ENCODE data around the gene ARL3. TPM values are rescaled to one million over a fixed set of nuclear protein-coding genes. Genes with fewer than 3 reads are reported as not detected.
"Not testable (repeated sequence)": the region's sequence is repeated elsewhere in the genome, so short reads cannot be mapped to it uniquely, and the experiment has no call there.

Gene ARL3
- total and polyA plus RNA-seq, 4 experiments from 2014 or later: 3.7 to 7.3 (median 4.9) TPM

GRCh38 chr10:102695401-102695800 is 18.8 kb downstream of the ARL3 start:
- H3K4me1 Mint-ChIP-seq; H3K9me3 ChIP-seq (ENCODE audit: control insufficient read depth in 1 of 2, low read length in 2 of 2); H3K27ac ChIP-seq (ENCODE audit: low read depth, low read length); H3K27me3 ChIP-seq (ENCODE audit: insufficient read depth, low read length); H3K9me3 Mint-ChIP-seq; H3K4me3 ChIP-seq (ENCODE audit: low read length in 2 of 2); DNase-seq; H3K36me3 ChIP-seq (ENCODE audit: insufficient read depth, low read length); CTCF ChIA-PET (ENCODE audit: partially characterized antibody); POLR2A ChIA-PET (ENCODE audit: partially characterized antibody); H3K4me1 ChIP-seq (ENCODE audit: insufficient read depth, low read length); H3K27me3 Mint-ChIP-seq; H3K27ac Mint-ChIP-seq; H3K4me3 Mint-ChIP-seq; intact Hi-C loops (cut with micrococcal nuclease): not testable (repeated sequence)
- H3K36me3 Mint-ChIP-seq: peaks cover 28 to 35% of the 10 kb centered on the region in 2 donors

DNA sequence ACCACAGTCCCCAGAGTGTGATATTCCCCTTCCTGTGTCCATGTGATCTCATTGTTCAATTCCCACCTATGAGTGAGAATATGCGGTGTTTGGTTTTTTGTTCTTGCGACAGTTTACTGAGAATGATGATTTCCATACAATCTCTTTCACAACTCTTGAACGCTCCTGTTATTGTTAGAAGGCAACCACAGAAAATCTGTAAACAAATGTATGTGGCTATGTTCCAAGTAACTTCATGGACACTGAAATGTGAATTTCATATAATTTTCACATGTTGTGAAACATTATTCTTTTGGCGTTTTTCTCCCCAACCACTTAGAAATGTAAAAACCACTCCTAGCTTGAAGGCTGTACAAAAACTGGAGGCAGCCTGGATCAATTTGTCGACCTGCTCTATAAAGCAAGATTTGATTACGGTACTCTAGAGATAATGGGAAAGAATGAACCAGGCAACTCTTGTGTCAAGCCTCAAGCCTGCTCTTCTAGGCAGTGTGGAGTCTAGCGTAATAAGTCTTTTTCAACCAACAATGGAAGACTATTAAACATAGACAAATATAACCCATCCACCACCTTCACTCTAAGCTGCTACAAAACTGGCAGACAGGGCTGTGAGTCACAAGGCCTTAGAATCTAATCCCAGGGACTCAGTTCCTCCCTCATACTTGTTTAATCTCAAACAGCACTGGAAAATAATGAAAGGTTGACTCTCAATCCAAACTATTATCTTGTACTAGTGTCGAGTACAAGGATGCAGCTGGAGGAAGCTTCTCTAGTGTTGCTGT is 22.7 kb downstream of the ARL3 start:
- no peaks in the 10 kb centered on the region for H3K9me3 ChIP-seq (ENCODE audit: control insufficient read depth in 1 of 2, low read length in 2 of 2)
- no peak for DNase-seq
- no peak overlapping the region for H3K27ac ChIP-seq (ENCODE audit: low read depth, low read length)
- Mint-ChIP-seq H3K4me1 (peaks cover 0 to under 1% (median 0%) of the 10 kb centered on the region in 4 donors), H3K36me3 (peaks cover 2 to 7% of the 10 kb centered on the region in 2 donors), H3K27me3 (no peaks in the 10 kb centered on the region), H3K9me3 (no peaks in the 10 kb centered on the region), H3K27ac (peak overlapping the region in 2 of 7 donors; percentile 42 to 53), H3K4me3 (no peak overlapping the region)
- intact Hi-C loops (cut with micrococcal nuclease): no loop called here
- no peaks in the 10 kb centered on the region for H3K27me3 ChIP-seq (ENCODE audit: insufficient read depth, low read length)
- ChIA-PET POLR2A (ENCODE audit: partially characterized antibody) (no interaction called here), CTCF (ENCODE audit: partially characterized antibody) (no interaction called here)
- no peaks in the 10 kb centered on the region for H3K36me3 ChIP-seq (ENCODE audit: insufficient read depth, low read length)
- no peak overlapping the region for H3K4me3 ChIP-seq (ENCODE audit: low read length in 2 of 2)
- no peaks in the 10 kb centered on the region for H3K4me1 ChIP-seq (ENCODE audit: insufficient read depth, low read length)

- H3K4me3 ChIP-seq (ENCODE audit: low read length in 2 of 2): no peak overlapping the region
- POLR2A ChIA-PET (ENCODE audit: partially characterized antibody): no interaction called here
- intact Hi-C loops (cut with micrococcal nuclease): no loop called here
- H3K4me1 Mint-ChIP-seq: peaks cover 3 to 18% (median 10%) of the 10 kb centered on the region in 4 donors
- DNase-seq: no peak
- no peaks in the 10 kb centered on the region for H3K27me3 ChIP-seq (ENCODE audit: insufficient read depth, low read length)
- H3K4me3 Mint-ChIP-seq: no peak overlapping the region
- no peaks in the 10 kb centered on the region for H3K9me3 ChIP-seq (ENCODE audit: control insufficient read depth in 1 of 2, low read length in 2 of 2)
- H3K36me3 Mint-ChIP-seq: peaks cover 5 to 7% of the 10 kb centered on the region in 2 donors
- peaks cover 8% of the 10 kb centered on the region for H3K4me1 ChIP-seq (ENCODE audit: insufficient read depth, low read length)
- CTCF ChIA-PET (ENCODE audit: partially characterized antibody): interaction anchor here (1.2 kb wide), 1 partner anchor 14 kb away, joined by 3 read pairs; no protein-coding TSS in a partner anchor
- H3K27me3 Mint-ChIP-seq: no peaks in the 10 kb centered on the region
- peak overlapping the region in 3 of 7 donors; percentile 18 to 39 (median 37) for H3K27ac Mint-ChIP-seq
- no peak overlapping the region for H3K27ac ChIP-seq (ENCODE audit: low read depth, low read length)
- H3K9me3 Mint-ChIP-seq: no peaks in the 10 kb centered on the region
- H3K36me3 ChIP-seq (ENCODE audit: insufficient read depth, low read length): no peaks in the 10 kb centered on the region
These were observed 30.5 kb downstream of the ARL3 start for GRCh38 chr10:102683736-102684135.

DNA sequence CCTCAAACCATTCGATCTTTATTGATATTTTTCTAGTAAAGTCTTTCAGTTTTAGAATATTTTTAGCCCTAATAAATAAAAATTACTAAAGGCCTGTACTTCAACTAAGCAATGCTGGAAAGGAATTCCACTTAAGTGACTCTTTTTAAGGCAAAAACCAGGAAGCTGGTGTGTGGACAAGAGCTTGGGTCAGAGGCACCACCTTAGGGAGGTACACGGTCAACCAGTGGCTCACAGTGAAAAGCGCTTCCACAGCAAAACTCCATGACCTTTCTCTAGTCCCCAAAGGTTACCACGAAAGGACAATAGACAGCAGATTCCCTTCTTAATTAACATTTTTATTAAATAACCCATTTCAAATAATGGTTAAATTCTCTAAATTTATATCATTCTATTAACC is 31.2 kb downstream of the ARL3 start:
- Mint-ChIP-seq H3K9me3 (no peaks in the 10 kb centered on the region), H3K36me3 (peaks cover 5 to 7% of the 10 kb centered on the region in 2 donors), H3K27me3 (no peaks in the 10 kb centered on the region), H3K4me3 (no peak overlapping the region), H3K27ac (peak overlapping the region in 2 of 7 donors; percentile 36 to 54), H3K4me1 (peaks cover 5 to 24% (median 15%) of the 10 kb centered on the region in 4 donors)
- H3K27ac ChIP-seq (ENCODE audit: low read depth, low read length): no peak overlapping the region
- H3K9me3 ChIP-seq (ENCODE audit: control insufficient read depth in 1 of 2, low read length in 2 of 2): no peaks in the 10 kb centered on the region
- no peak overlapping the region for H3K4me3 ChIP-seq (ENCODE audit: low read length in 2 of 2)
- no peak for DNase-seq
- ChIA-PET CTCF (ENCODE audit: partially characterized antibody) (interaction anchor here (1.2 kb wide), 1 partner anchor 13 kb away, joined by 3 read pairs; no protein-coding TSS in a partner anchor), POLR2A (ENCODE audit: partially characterized antibody) (no interaction called here)
- intact Hi-C loops (cut with micrococcal nuclease): no loop called here
- H3K4me1 ChIP-seq (ENCODE audit: insufficient read depth, low read length): peaks cover 8% of the 10 kb centered on the region
- no peaks in the 10 kb centered on the region for H3K27me3 ChIP-seq (ENCODE audit: insufficient read depth, low read length)
- no peaks in the 10 kb centered on the region for H3K36me3 ChIP-seq (ENCODE audit: insufficient read depth, low read length)

DNA sequence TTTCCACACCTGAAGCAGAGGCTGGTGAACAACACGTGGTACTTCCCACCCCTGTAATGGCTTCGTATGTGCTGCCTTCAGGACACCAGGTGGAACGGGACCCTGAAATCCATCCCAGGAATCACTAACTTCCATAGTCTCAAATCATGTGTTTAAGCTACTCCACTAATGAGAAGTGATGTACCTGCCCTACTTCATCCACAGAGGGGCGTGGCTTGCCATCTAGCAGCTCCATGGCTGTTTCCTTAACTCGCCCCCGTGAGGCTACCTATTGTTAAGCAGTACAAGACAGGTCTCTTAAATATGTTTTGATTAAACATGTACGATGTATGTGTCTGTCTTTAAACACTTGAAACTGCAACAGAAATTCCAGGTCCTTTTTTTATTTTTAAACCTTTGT is 31.8 kb downstream of the ARL3 start:
- H3K36me3 Mint-ChIP-seq: peaks cover 5 to 7% of the 10 kb centered on the region in 2 donors
- H3K9me3 ChIP-seq (ENCODE audit: control insufficient read depth in 1 of 2, low read length in 2 of 2): no peaks in the 10 kb centered on the region
- CTCF ChIA-PET (ENCODE audit: partially characterized antibody): interaction anchor here (1.2 kb wide), 1 partner anchor 13 kb away, joined by 3 read pairs; no protein-coding TSS in a partner anchor

GRCh38 chr10:102681696-102682095 is 32.5 kb downstream of the ARL3 start:
- no peak for DNase-seq
- H3K4me1 ChIP-seq (ENCODE audit: insufficient read depth, low read length): peaks cover 12% of the 10 kb centered on the region
- POLR2A ChIA-PET (ENCODE audit: partially characterized antibody): no interaction called here
- H3K27me3 ChIP-seq (ENCODE audit: insufficient read depth, low read length): no peaks in the 10 kb centered on the region
- Mint-ChIP-seq H3K4me1 (peaks cover 5 to 30% (median 22%) of the 10 kb centered on the region in 4 donors), H3K9me3 (no peaks in the 10 kb centered on the region), H3K36me3 (peaks cover 5 to 7% of the 10 kb centered on the region in 2 donors), H3K27me3 (no peaks in the 10 kb centered on the region), H3K4me3 (no peak overlapping the region), H3K27ac (peak overlapping the region in 4 of 7 donors; percentile 4 to 89 (median 69))
- CTCF ChIA-PET (ENCODE audit: partially characterized antibody): no interaction called here
- intact Hi-C loops (cut with micrococcal nuclease): no loop called here
- no peaks in the 10 kb centered on the region for H3K9me3 ChIP-seq (ENCODE audit: control insufficient read depth in 1 of 2, low read length in 2 of 2)
- H3K36me3 ChIP-seq (ENCODE audit: insufficient read depth, low read length): no peaks in the 10 kb centered on the region
- H3K4me3 ChIP-seq (ENCODE audit: low read length in 2 of 2): no peak overlapping the region
- H3K27ac ChIP-seq (ENCODE audit: low read depth, low read length): no peak overlapping the region

More for the DNA sequence above, 31.8 kb downstream of the ARL3 start:
- no peaks in the 10 kb centered on the region for H3K27me3 ChIP-seq (ENCODE audit: insufficient read depth, low read length)
- Mint-ChIP-seq H3K27me3 (no peaks in the 10 kb centered on the region), H3K27ac (peak overlapping the region in 2 of 7 donors; percentile 23 to 48), H3K9me3 (no peaks in the 10 kb centered on the region), H3K4me3 (no peak overlapping the region), H3K4me1 (peaks cover 5 to 24% (median 17%) of the 10 kb centered on the region in 4 donors)
- peaks cover 8% of the 10 kb centered on the region for H3K4me1 ChIP-seq (ENCODE audit: insufficient read depth, low read length)
- DNase-seq: no peak
- H3K27ac ChIP-seq (ENCODE audit: low read depth, low read length): no peak overlapping the region
- POLR2A ChIA-PET (ENCODE audit: partially characterized antibody): no interaction called here
- no peaks in the 10 kb centered on the region for H3K36me3 ChIP-seq (ENCODE audit: insufficient read depth, low read length)
- H3K4me3 ChIP-seq (ENCODE audit: low read length in 2 of 2): no peak overlapping the region
- intact Hi-C loops (cut with micrococcal nuclease): no loop called here

DNA sequence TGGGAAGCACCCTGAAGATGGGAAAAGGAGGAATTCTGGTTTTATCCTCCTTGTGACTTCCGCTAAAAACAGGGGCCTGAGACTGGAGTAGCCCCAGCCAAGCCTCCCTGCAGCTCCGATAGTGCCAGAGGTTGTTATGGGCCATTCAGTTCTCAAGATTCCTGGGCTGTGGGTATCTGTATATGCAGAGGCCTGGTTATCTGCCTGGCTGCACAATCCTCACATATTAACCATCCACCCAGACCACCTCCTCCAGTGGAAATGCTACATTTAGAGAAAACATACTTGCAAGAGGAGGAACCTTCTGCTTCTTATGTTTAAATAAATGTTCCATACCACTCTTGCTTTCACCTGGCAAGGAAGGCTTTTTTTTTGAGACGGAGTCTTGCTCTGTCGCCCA is 34.6 kb downstream of the ARL3 start:
- POLR2A ChIA-PET (ENCODE audit: partially characterized antibody): interaction anchor here (0.8 to 13.6 kb wide), 2 partner anchors 25 to 44 kb away, joined by 3 to 431 read pairs; partner anchors contain the start of gene TRIM8
- no peak for DNase-seq
- Mint-ChIP-seq H3K9me3 (no peaks in the 10 kb centered on the region), H3K27ac (peak overlapping the region in 1 of 7 donors; percentile 47), H3K36me3 (peaks cover 0 to 2% of the 10 kb centered on the region in 2 donors), H3K4me3 (no peak overlapping the region), H3K27me3 (no peaks in the 10 kb centered on the region), H3K4me1 (peaks cover 18 to 50% (median 41%) of the 10 kb centered on the region in 4 donors)
- Histone ChIP-seq H3K27me3 (ENCODE audit: insufficient read depth, low read length) (no peaks in the 10 kb centered on the region), H3K4me1 (ENCODE audit: insufficient read depth, low read length) (peaks cover 33% of the 10 kb centered on the region), H3K36me3 (ENCODE audit: insufficient read depth, low read length) (no peaks in the 10 kb centered on the region), H3K9me3 (ENCODE audit: control insufficient read depth in 1 of 2, low read length in 2 of 2) (no peaks in the 10 kb centered on the region), H3K27ac (ENCODE audit: low read depth, low read length) (no peak overlapping the region), H3K4me3 (ENCODE audit: low read length in 2 of 2) (no peak overlapping the region)
- CTCF ChIA-PET (ENCODE audit: partially characterized antibody): interaction anchor here (0.6 to 3.7 kb wide), 5 partner anchors 9 to 126 kb away, joined by 3 to 15 read pairs (median 4); no protein-coding TSS in a partner anchor
- intact Hi-C loops (cut with micrococcal nuclease): no loop called here

All from CD4-positive, alpha-beta memory T cell (primary cell).